K562 (cell line): ENCODE data around the gene LZTR1. TPM values are rescaled to one million over a fixed set of nuclear protein-coding genes. Genes with fewer than 3 reads are reported as not detected.

Source experiments
- BCL6 ChIP-seq: fragments of 250-450 bp; sonication (Bioruptor Pico); IDR thresholded peaks from 2 replicates; pipeline ENCODE4 v1.4.0; 2020
- CREBBP ChIP-seq: IDR thresholded peaks from one replicate; pipeline ENCODE4 v1.6.1; 2012; ENCODE audit warnings: low read depth, mild to moderate bottlenecking, control low read depth, inconsistent platforms, low read length
- ESRRB ChIP-seq: fragments of 250-450 bp; sonication (Bioruptor Pico); IDR thresholded peaks from 2 replicates; pipeline ENCODE4 v1.5.0; 2020; ENCODE audit warnings: mild to moderate bottlenecking, moderate library complexity, borderline replicate concordance
- FOSL1 ChIP-seq: fragments of 200-800 bp; sonication (Bioruptor generic); conservative IDR thresholded peaks from 2 replicates; pipeline ENCODE4 v1.6.1; 2016; ENCODE audit warnings: missing genetic modification characterization, missing compliant biosample characterization
- MBD2 ChIP-seq: sonication (generic); IDR thresholded peaks from 2 replicates; pipeline ENCODE4 v1.6.1; 2016; ENCODE audit warnings: low read depth, borderline replicate concordance
- XRCC4 ChIP-seq: IDR thresholded peaks from one replicate; pipeline ENCODE4 v1.6.1; 2011; ENCODE audit not compliant: insufficient read depth, insufficient read length; ENCODE audit errors: extremely low read depth
- ZC3H8 ChIP-seq: fragments of 450-650 bp; IDR thresholded peaks from 2 replicates; pipeline ENCODE4 v1.6.1; 2017
- ZEB2 ChIP-seq: fragments of 450-650 bp; IDR thresholded peaks from 2 replicates; pipeline ENCODE4 v1.6.1; 2016
- ZNF41 ChIP-seq: fragments of 250-450 bp; sonication (Bioruptor Pico); conservative IDR thresholded peaks from 2 replicates; pipeline ENCODE4 v1.4.0; 2020; ENCODE audit warnings: mild to moderate bottlenecking
- ZNF586 ChIP-seq: fragments of 450-650 bp; formaldehyde crosslinking; conservative IDR thresholded peaks from 2 replicates; pipeline ENCODE4 v1.4.0; 2020; ENCODE audit warnings: mild to moderate bottlenecking, moderate library complexity
- polyA plus RNA-seq, 8 experiments: library from polyadenylated mRNA; depleted of rRNA in 4 of 8; stranded (reverse) in 5 of 8; unstranded in 3 of 8; fragments of >200 nt; fragmentation: Nextera tagmentation in 2 of 8; fragmentation: Illumina TruSeq in 1 of 8; extraction: Ambion mirVana in 2 of 8; extraction: Trizol in 1 of 8; gene quantifications; 2 replicates each; pipeline versions ENCODE4 v1.2.1 to v1.2.3, GENCODE V29; 2011 to 2014; ENCODE audit warnings: inconsistent platforms in 1 of 8, missing spikeins in 1 of 8
- total RNA-seq, 7 experiments: library from RNA; depleted of rRNA in 6 of 7; stranded (reverse); fragments of >200 nt in 6 of 7; fragmentation: Illumina TruSeq in 2 of 7; extraction: Trizol in 2 of 7; gene quantifications; 2 replicates each; pipeline versions ENCODE4 v1.2.1 to v1.2.3, GENCODE V29; 2011 to 2021; ENCODE audit warnings: low replicate concordance in 1 of 7
- TF ChIP-seq, protein P1 (sequence below): fragments of 450-650 bp; formaldehyde crosslinking; IDR thresholded peaks from 2 replicates; pipeline ENCODE4 v1.4.0; 2020; ENCODE audit warnings: mild to moderate bottlenecking, moderate library complexity
- TF ChIP-seq, protein P2 (sequence below): fragments of 450-650 bp; formaldehyde crosslinking; IDR thresholded peaks from 2 replicates; pipeline ENCODE4 v1.4.0; 2022; ENCODE audit warnings: missing genetic modification characterization
- TF ChIP-seq, protein P3 (sequence below): fragments of 250-450 bp; sonication (Bioruptor Pico); IDR thresholded peaks from 2 replicates; pipeline ENCODE4 v1.5.0; 2021; ENCODE audit warnings: mild to moderate bottlenecking, moderate library complexity
- TF ChIP-seq, protein P4 (sequence below): sonication (generic); formaldehyde crosslinking; IDR thresholded peaks from 2 replicates; pipeline ENCODE4 v1.8.1; 2023; ENCODE audit warnings: mild to moderate bottlenecking, missing genetic modification reagents
- TF ChIP-seq, protein P5 (sequence below): IDR thresholded peaks from 2 replicates; pipeline ENCODE4 v1.6.1; 2011; ENCODE audit not compliant: insufficient read length; ENCODE audit errors: extremely low read depth

Gene LZTR1
- total and polyA plus RNA-seq, 9 of the 15 experiments (the other 6 are each of a cell fraction or from before 2014, with no cell fraction given) = 2.2 to 135 (median 63.0) TPM

DNA sequence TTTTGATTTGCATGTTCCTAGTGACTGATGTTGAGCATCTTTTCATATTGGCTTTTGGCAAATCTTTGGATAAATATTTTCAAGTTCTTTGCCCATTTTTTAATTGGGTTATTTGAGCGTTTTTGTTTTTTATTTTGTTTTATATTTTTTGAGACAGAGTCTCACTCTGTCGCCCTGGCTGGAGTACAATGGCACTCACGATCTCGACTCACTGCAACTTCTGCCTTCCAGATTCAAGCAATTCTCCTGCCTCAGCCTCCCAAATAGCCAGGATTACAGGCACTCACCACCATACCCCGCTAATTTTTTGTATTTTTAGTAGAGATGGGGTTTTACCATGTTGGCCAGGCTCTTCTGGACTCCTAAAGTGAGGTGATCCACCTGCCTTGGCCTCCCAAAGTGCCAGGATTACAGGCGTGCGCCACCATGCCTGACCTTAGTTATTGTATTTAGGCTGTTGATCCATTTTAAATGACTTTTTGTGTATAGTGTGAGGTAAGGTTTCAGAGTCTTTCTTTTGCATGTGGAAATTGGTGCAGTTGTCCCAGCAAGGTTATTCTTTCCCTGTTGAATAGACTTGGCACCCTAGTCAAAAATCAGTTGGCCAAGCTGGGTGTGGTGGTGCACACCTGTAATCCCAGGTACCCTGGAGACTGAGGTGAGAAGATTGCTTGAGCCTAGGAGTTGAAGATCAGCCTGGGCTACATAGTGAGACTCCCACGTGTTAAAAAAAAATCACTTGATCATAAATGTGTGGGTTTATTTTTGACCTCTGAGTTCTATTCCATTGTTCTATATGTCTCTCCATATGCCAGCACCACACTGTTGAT is 38.8 kb upstream of the LZTR1 start (continued):
- TF ChIP-seq MBD2 = no peak
- TF ChIP-seq ZC3H8 = no peak
- TF ChIP-seq, protein P1, sequence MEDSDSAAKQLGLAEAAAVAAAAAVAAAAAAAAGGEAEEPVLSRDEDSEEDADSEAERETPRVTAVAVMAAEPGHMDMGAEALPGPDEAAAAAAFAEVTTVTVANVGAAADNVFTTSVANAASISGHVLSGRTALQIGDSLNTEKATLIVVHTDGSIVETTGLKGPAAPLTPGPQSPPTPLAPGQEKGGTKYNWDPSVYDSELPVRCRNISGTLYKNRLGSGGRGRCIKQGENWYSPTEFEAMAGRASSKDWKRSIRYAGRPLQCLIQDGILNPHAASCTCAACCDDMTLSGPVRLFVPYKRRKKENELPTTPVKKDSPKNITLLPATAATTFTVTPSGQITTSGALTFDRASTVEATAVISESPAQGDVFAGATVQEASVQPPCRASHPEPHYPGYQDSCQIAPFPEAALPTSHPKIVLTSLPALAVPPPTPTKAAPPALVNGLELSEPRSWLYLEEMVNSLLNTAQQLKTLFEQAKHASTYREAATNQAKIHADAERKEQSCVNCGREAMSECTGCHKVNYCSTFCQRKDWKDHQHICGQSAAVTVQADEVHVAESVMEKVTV = peak; percentile 12; the same call in 1 of the 2 replicates
- 0 out of 2 replicates have a peak, but pooled peaks have one; percentile 40 for TF ChIP-seq ESRRB (CRISPR knock-in tag)
- TF ChIP-seq, protein P2, sequence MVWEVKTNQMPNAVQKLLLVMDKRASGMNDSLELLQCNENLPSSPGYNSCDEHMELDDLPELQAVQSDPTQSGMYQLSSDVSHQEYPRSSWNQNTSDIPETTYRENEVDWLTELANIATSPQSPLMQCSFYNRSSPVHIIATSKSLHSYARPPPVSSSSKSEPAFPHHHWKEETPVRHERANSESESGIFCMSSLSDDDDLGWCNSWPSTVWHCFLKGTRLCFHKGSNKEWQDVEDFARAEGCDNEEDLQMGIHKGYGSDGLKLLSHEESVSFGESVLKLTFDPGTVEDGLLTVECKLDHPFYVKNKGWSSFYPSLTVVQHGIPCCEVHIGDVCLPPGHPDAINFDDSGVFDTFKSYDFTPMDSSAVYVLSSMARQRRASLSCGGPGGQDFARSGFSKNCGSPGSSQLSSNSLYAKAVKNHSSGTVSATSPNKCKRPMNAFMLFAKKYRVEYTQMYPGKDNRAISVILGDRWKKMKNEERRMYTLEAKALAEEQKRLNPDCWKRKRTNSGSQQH (CRISPR knock-in tag) = 0 out of 2 replicates have a peak, but pooled peaks have one; percentile 27
- TF ChIP-seq, protein P3, sequence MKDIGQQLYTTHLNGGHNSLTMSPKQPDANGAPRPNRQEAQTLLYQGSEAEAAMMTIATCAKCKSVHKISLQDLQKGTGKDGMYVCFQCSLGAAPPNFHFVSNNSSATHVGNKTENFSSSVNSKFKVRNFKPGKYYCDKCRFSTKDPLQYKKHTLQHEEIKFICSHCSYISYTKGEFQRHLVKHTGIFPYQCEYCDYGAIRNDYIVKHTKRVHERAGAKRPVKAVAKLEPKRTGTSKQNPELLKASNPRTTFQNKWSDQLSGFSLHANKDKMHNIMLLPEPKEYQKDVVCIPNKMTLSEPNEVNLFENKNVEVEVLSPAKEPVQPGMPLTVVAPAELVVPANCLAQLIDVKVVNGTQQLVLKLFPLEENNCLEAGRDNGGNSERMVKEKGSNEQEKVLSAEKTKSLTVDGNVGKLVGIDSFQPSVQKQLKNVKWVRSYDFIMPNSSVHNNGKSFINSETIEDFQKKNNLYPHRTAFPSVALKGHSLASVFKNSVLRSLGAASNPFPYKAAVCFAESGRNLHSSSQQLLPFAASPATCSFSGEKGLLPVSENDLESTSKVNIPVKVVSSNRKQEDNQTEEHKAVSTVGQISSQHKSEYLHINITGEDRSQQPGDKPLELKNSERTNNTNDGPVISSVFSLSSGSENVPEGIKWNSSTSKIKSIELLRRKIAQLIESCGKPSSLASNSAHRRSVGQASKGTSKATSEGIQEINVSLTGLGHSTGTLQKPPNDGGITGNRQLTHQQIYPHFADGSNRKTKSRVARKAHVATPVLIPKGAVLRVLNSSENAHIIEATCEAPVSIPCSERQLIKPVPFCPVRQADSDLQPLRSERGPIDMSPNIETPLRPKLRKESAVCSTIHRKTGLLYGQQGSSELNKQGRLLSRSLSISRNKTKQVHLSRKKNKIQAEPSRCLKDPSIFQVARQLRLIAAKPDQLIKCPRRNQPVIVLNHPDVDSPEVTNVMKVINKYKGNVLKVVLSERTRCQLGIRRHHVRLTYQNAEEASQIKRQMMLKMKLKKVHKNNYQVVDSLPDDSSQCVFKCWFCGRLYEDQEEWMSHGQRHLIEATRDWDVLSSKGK (CRISPR knock-in tag) = no peak
- TF ChIP-seq, protein P4, sequence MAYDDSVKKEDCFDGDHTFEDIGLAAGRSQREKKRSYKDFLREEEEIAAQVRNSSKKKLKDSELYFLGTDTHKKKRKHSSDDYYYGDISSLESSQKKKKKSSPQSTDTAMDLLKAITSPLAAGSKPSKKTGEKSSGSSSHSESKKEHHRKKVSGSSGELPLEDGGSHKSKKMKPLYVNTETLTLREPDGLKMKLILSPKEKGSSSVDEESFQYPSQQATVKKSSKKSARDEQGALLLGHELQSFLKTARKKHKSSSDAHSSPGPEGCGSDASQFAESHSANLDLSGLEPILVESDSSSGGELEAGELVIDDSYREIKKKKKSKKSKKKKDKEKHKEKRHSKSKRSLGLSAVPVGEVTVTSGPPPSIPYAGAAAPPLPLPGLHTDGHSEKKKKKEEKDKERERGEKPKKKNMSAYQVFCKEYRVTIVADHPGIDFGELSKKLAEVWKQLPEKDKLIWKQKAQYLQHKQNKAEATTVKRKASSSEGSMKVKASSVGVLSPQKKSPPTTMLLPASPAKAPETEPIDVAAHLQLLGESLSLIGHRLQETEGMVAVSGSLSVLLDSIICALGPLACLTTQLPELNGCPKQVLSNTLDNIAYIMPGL (CRISPR knock-in tag) = no peak; the same call in 1 of the 2 replicates
- TF ChIP-seq ZNF586 (CRISPR knock-in tag) = no peak
- TF ChIP-seq, protein P5, sequence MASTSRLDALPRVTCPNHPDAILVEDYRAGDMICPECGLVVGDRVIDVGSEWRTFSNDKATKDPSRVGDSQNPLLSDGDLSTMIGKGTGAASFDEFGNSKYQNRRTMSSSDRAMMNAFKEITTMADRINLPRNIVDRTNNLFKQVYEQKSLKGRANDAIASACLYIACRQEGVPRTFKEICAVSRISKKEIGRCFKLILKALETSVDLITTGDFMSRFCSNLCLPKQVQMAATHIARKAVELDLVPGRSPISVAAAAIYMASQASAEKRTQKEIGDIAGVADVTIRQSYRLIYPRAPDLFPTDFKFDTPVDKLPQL = no peak
- no peak for TF ChIP-seq FOSL1 (tag)
- no peak for TF ChIP-seq CREBBP
- TF ChIP-seq ZNF41 (CRISPR knock-in tag) = no peak
- no peak for TF ChIP-seq ZEB2
- TF ChIP-seq XRCC4 = no peak
- TF ChIP-seq BCL6 = no peak
